HG02870 (cell line): ENCODE data around the gene CCNI.
"Not testable (repeated sequence)": the region's sequence is repeated elsewhere in the genome, so short reads cannot be mapped to it uniquely, and the experiment has no call there.

Experiments used
- ATAC-seq: cut with Tn5 transposase; IDR thresholded peaks from one replicate; pipeline ENCODE4 v1.9.1; 2021; ENCODE audit warnings: mild to moderate bottlenecking, moderate library complexity; ENCODE audit not compliant: unreplicated experiment

The CCNI gene

GRCh38 chr4:77040854-77041725 lies 34.7 kb downstream of the CCNI start:
- no peak for ATAC-seq

GRCh38 chr4:77040270-77040669 lies 35.5 kb downstream of the CCNI start:
- no peak for ATAC-seq

- no peak for ATAC-seq
Observed at GRCh38 chr4:77039796-77040195, 36.0 kb downstream of the CCNI start.

GRCh38 chr4:77037736-77038135 lies 38.1 kb downstream of the CCNI start:
- no peak for ATAC-seq

- ATAC-seq, result not testable (repeated sequence)
Observed at GRCh38 chr4:77037168-77037567, 38.6 kb downstream of the CCNI start.

- no peak for ATAC-seq
Observed at GRCh38 chr4:77036206-77036605, 39.6 kb downstream of the CCNI start.

- ATAC-seq, result no peak
Observed at GRCh38 chr4:77035153-77035552, 40.6 kb downstream of the CCNI start.

GRCh38 chr4:77031544-77031943 lies 44.2 kb downstream of the CCNI start:
- ATAC-seq, result no peak

GRCh38 chr4:77029757-77030156 lies 46.0 kb downstream of the CCNI start:
- ATAC-seq, result not testable (repeated sequence)

GRCh38 chr4:77028246-77028645 lies 47.5 kb downstream of the CCNI start:
- ATAC-seq, result peak; percentile 61

- no peak for ATAC-seq
Observed at GRCh38 chr4:77026322-77026704, 49.5 kb downstream of the CCNI start.

- ATAC-seq, result peak; percentile 86
Observed at GRCh38 chr4:77025643-77026321, 50.0 kb downstream of the CCNI start.

- ATAC-seq, result no peak
Observed at GRCh38 chr4:77023920-77024319, 51.9 kb downstream of the CCNI start.

- no peak for ATAC-seq
Observed at GRCh38 chr4:77022560-77023179, 53.1 kb downstream of the CCNI start.

- ATAC-seq, result no peak
Observed at GRCh38 chr4:77021614-77022089, 54.1 kb downstream of the CCNI start.

- no peak for ATAC-seq
Observed at GRCh38 chr4:77020017-77020416, 55.8 kb downstream of the CCNI start.

- no peak for ATAC-seq
Observed at GRCh38 chr4:77015390-77015789, 60.4 kb downstream of the CCNI start.

- ATAC-seq, result no peak
Observed at GRCh38 chr4:77014256-77014655, 61.5 kb downstream of the CCNI start.

- ATAC-seq, result no peak
Observed at GRCh38 chr4:77012726-77013125, 63.1 kb downstream of the CCNI start.

GRCh38 chr4:77010841-77011354 lies 64.9 kb downstream of the CCNI start:
- no peak for ATAC-seq

- ATAC-seq, result no peak
Observed at GRCh38 chr4:77009511-77010115, 66.2 kb downstream of the CCNI start.
